SK-N-SH treated with all-trans-retinoic acid at 6 μM for 48 hours (cell line): ENCODE results near the gene APOH.

Source experiments
- ARNTL ChIP-seq: fragments of 450-650 bp; formaldehyde crosslinking; IDR thresholded peaks from 2 replicates; pipeline ENCODE4 v1.5.0; 2020; ENCODE audit warnings: low read depth, mild to moderate bottlenecking, moderate library complexity, borderline replicate concordance
- CREB5 ChIP-seq: fragments of 250-450 bp; sonication (Bioruptor Pico); IDR thresholded peaks from 2 replicates; pipeline ENCODE4 v1.5.1; 2020; ENCODE audit warnings: low read depth, mild to moderate bottlenecking, moderate library complexity
- GLIS3 ChIP-seq: fragments of 250-450 bp; sonication (Bioruptor Pico); IDR thresholded peaks from 2 replicates; pipeline ENCODE4 v1.5.0; 2020; ENCODE audit warnings: mild to moderate bottlenecking, moderate library complexity
- OSR1 ChIP-seq: fragments of 250-450 bp; sonication (Bioruptor Pico); IDR thresholded peaks from 2 replicates; pipeline ENCODE4 v1.8.0; 2022; ENCODE audit warnings: moderate library complexity, mild to moderate bottlenecking, inconsistent platforms
- POU6F1 ChIP-seq: fragments of 250-450 bp; sonication (Bioruptor Pico); IDR thresholded peaks from 2 replicates; pipeline ENCODE4 v1.8.0; 2021; ENCODE audit warnings: low read depth, mild to moderate bottlenecking, moderate library complexity, borderline replicate concordance
- RARB ChIP-seq: fragments of 250-450 bp; sonication (Bioruptor Pico); IDR thresholded peaks from 2 replicates; pipeline ENCODE4 v1.8.0; 2021; ENCODE audit warnings: mild to moderate bottlenecking, moderate library complexity
- SNAI2 ChIP-seq: fragments of 250-450 bp; sonication (Bioruptor Pico); IDR thresholded peaks from 2 replicates; pipeline ENCODE4 v1.5.0; 2020; ENCODE audit warnings: mild to moderate bottlenecking, moderate library complexity
- TSHZ2 ChIP-seq: fragments of 250-450 bp; sonication (Bioruptor Pico); IDR thresholded peaks from 2 replicates; pipeline ENCODE4 v1.5.0; 2020; ENCODE audit warnings: mild to moderate bottlenecking, moderate library complexity
- ZFP3 ChIP-seq: fragments of 250-450 bp; sonication (Bioruptor Pico); IDR thresholded peaks from 2 replicates; pipeline ENCODE4 v1.5.0; 2020; ENCODE audit warnings: mild to moderate bottlenecking, moderate library complexity

GRCh38 chr17:66172144-66172543 lies 57.1 kb downstream of the APOH start:
- TF ChIP-seq OSR1 (CRISPR knock-in tag) (no peak), ARNTL (CRISPR knock-in tag) (no peak), SNAI2 (CRISPR knock-in tag) (no peak), CREB5 (no peak), RARB (CRISPR knock-in tag) (no peak), GLIS3 (CRISPR knock-in tag) (no peak), POU6F1 (CRISPR knock-in tag) (no peak), ZFP3 (no peak), TSHZ2 (CRISPR knock-in tag) (no peak)
